Stimulated activated CD4-positive, alpha-beta T cell treated with anti-CD3 and anti-CD28 coated beads, Interleukin-4, amount 100 ng/mL, for 48 hours (primary cell): ENCODE measurements around the gene ITPR2.

ENCODE experiments used
- DNase-seq, 2 donors: peaks; one replicate each; pipeline ENCODE4 v3.0.0-alpha.2; 2020; ENCODE audit warnings: low read depth in 2 of 2

The ITPR2 gene

DNA sequence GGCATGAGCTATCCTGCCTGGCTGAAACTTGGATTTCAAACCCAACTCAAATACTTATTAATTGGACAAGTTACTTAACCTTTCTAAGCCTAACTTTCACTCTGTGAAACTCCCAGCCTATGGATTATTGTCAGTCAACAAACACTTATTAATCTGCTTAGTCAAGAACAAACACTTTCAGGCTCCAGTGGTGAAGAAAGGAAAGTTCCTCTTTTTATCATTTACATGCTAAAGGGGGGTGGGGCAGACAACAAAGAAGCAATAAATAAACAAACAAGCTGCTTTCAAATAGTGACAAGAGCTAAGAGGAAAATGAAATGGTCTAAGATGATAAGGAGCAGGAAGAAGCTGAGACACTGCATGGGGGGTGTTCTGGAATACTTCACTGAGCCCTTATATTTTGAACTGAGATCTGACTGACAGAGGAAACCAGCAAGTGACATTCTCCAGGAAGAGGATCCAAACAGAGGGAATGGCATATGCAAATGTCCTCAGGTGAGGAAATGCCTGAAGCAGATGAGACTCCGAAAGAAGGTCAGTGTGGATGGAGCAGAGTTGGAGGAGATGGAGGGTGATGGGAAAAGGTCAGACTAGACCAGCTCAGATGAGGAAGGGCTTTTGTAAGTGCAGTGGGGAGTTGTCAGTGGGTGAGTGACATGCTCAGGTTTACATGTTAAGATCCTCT is 259.6 kb downstream of the ITPR2 start:
- no peak for DNase-seq

DNA sequence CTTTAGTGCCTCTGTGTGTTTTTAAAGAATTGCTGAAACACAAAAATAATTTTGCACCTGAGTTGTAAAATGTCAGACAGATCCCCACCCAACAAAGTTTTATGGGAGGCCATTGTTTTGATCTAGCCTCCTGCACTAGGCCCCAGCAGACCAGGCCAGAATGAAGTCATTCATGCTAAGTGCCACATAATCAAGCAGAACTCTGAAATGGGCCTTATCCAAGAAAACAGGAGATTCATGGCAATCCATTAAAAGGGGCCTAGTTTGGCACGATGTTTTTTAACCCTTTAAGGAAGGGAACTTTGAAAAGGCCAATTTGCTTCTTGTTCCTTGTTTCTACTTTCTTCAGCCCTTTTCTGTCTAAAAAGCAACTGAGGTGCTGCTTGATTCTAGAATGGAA is 260.9 kb downstream of the ITPR2 start:
- DNase-seq: no peak

DNA sequence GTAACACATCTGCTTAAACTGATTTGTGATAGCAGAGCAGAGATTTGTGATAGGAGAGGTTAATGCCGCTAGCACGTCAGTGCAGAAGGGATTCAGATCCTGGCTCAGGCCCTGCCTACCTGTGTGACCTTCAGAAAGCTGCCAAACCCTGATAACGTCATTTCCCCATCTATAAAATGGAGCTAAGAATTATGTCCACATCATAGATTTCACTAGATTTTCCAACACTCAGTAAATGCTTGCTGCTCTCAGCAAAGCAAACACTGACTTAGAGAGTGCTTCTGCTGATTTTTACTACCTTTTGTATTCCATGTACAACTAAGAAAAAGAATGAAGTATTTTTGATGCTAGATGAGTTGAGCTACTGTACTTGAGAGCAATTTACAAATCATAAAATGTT is 261.4 kb downstream of the ITPR2 start:
- no peak for DNase-seq

DNA sequence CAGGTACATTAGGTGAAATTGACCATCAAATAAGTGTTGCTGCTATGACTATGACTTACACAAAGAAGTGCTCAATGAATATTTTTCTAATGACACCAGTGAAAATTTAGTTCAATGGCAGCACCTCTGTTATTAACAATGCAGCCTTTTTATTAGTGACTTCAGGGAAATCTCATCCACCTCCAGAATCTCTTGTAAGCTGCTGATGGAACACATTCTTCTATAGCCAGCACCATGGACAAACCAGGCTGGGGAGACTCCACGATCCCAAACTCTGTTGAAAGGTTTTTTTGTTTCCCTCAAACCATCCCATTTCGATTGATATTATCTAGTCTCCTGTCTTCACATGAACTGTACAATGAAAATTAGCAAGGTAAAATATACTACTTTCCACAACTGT is 265.9 kb downstream of the ITPR2 start:
- no peak for DNase-seq

DNA sequence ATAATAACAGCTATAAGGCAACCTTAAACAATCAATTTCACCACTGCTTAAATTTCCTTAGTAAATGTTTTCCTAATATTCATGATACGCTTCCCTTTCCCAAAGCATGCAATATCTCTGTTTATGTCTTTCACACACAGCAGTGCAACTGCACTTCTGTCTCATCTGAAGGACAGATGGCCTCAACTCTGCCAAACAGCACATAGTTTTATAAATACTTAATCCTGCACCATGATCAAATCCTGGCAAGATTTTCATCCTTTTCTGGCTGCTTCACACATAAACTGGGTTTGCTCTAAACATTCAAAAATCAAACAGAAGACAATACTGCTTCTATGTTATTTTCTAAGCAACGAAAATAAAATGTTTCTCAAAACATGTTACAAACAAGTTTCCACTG is 266.3 kb downstream of the ITPR2 start:
- no peak for DNase-seq

DNA sequence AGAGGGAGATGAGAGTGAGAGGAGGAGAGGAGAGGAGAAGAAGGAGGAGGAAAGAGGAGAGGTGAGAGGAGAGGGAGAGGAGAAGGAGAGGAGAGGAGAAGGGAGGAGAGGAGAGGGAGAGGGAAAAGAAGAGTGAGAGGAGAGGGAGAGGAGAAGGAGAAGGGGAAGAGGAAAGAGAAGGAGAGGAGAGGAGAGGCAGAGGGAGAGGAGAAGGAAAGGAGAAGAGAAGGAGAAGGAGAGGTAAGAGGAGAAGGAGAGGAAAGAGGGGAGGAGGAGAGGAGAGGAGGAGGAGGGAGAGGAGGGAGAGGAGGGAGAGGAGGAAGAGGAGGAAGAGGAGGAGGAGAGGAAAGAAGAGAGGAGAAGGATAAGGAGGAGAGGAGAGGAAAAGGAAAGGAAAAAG is 266.8 kb downstream of the ITPR2 start:
- DNase-seq: no peak

- DNase-seq: no peak
These were observed 268.6 kb downstream of the ITPR2 start for GRCh38 chr12:26564391-26564790.

DNA sequence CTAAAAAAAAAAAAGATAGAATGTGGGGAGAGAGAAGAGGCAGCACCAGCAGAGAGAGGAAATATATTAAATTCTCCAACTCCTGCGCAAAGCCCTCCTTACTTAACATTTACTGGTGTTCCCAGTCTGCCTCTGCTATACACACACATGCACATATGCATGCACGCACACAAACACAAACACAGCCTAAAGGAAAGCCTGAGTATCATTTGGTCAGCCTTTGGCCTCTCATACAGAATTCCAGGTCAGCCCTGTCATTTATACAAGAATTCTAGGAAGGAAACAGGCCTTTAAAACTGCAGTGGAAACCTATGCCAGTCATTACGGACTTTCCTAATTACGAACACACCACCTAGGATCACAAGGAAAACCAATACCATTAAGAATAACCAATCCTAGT is 269.4 kb downstream of the ITPR2 start:
- no peak for DNase-seq

DNA sequence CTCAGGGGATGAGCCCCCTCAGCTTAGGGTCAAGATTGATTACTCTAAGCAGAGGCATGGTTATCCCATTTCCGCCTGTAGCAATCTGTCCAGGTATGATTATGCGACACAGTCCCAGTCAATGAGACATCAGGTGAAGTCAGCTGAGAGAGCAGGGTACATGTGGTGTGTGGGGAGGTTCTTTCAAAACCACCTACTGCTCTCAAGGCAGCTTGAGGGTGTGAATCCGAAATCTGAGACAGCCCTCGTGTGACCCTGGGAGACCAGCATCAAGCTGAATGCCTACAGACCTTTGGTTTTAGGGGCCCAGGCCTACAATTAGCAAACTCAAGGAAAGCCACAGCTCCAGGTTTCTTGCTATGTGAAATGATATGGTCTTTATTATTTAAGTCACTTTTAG is 275.7 kb downstream of the ITPR2 start:
- DNase-seq: no peak

- no peak for DNase-seq
These were observed 276.1 kb downstream of the ITPR2 start for GRCh38 chr12:26556916-26557315.

- no peak for DNase-seq
These were observed 277.9 kb downstream of the ITPR2 start for GRCh38 chr12:26555139-26555538.

- DNase-seq: no peak
These were observed 278.7 kb downstream of the ITPR2 start for GRCh38 chr12:26554332-26554731.

DNA sequence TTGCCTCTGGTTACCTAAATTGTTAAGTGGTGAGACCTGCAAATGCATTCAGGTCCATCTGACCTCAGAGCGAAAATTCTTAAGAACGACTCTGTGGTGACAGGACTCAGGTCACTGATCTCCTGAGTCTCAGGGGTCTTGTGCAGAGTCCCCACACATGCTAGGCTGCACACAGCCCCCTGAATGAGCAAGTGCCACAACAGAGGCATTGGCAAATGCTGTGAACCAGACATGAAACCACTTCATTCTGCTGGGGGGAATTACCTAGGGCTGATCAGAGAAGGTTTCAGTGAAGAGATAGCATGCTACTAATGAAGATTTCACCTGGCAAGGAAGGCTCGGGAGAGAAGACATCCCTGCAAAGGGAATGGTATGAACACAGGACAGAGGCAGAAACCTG is 281.6 kb downstream of the ITPR2 start:
- DNase-seq: no peak

DNA sequence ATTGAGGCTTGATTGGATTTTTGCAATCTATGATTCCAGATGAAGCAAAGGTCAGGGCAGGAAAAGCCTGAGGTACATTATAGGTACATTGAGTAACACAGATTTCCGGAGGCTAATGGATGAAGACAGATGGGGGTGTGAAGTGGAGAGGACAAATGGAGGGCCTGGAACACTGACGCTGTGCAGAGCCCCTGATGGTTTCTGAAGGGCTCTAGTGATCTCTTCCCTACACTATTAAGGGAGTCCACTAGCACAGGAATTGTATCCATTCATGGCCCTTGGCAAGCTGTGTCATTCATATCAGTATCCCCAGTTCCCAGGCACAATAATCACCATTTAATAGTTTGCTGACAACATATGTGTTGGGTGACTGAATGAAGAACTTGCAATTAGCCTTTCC is 284.8 kb downstream of the ITPR2 start:
- DNase-seq: no peak

GRCh38 chr12:26546535-26547314 is 286.3 kb downstream of the ITPR2 start:
- DNase-seq: no peak

DNA sequence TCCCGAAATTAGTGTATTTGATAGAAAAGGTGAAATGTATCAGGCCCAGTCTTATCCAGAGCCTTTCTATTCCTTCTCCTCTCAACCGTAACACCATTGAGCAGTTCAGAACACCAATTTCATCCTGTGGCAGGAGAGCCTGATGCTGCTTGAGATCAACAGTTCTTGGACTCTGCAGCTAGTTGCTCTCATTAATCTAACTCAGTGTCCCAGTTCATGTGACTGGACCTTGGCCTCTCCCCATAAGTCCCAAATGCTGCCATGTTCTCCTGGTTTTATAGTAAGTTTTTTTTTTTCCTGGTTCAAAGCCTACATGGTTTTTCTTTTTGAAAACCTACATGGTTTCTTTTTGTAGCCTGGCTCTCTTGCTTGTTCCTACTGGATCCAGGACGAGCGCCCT is 293.9 kb downstream of the ITPR2 start:
- no peak for DNase-seq

GRCh38 chr12:26537651-26538050 is 295.3 kb downstream of the ITPR2 start:
- DNase-seq: no peak

- DNase-seq: no peak
These were observed 295.9 kb downstream of the ITPR2 start for GRCh38 chr12:26537126-26537525.

GRCh38 chr12:26535826-26536225 is 297.2 kb downstream of the ITPR2 start:
- no peak for DNase-seq

GRCh38 chr12:26534071-26534470 is 298.9 kb downstream of the ITPR2 start:
- DNase-seq: no peak

GRCh38 chr12:26533211-26533610 is 299.8 kb downstream of the ITPR2 start:
- DNase-seq: no peak

DNA sequence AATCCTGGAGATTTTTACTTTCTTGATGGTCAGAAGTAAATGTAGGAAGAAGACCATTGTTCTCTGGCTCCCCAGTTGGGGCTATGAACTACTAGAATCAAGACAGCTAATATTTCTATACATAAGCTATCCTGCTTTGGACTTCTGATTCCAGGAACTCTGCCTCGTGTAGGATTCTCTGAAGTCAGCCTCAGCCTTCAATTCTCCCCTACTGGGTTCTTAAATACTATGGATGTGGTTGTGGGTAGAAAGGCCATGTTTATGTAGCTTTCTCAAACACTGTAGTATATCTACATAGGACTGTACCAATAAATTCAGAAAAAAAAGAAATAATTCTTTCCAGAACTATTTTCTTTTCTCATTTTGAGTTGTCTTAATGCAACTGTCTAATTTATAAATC is 302.5 kb downstream of the ITPR2 start:
- no peak for DNase-seq

GRCh38 chr12:26528943-26529342 is 304.1 kb downstream of the ITPR2 start:
- no peak for DNase-seq

GRCh38 chr12:26527682-26528081 is 305.3 kb downstream of the ITPR2 start:
- DNase-seq: no peak
